Measurements from ENCODE around the gene KHDRBS1. TPM values are rescaled to one million over a fixed set of nuclear protein-coding genes. Genes with fewer than 3 reads are reported as not detected.

The KHDRBS1 gene, protein sequence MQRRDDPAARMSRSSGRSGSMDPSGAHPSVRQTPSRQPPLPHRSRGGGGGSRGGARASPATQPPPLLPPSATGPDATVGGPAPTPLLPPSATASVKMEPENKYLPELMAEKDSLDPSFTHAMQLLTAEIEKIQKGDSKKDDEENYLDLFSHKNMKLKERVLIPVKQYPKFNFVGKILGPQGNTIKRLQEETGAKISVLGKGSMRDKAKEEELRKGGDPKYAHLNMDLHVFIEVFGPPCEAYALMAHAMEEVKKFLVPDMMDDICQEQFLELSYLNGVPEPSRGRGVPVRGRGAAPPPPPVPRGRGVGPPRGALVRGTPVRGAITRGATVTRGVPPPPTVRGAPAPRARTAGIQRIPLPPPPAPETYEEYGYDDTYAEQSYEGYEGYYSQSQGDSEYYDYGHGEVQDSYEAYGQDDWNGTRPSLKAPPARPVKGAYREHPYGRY
- total RNA-seq, result 10 to 100 TPM; 71.8 to 90.5 (median 79.7) TPM

DNA sequence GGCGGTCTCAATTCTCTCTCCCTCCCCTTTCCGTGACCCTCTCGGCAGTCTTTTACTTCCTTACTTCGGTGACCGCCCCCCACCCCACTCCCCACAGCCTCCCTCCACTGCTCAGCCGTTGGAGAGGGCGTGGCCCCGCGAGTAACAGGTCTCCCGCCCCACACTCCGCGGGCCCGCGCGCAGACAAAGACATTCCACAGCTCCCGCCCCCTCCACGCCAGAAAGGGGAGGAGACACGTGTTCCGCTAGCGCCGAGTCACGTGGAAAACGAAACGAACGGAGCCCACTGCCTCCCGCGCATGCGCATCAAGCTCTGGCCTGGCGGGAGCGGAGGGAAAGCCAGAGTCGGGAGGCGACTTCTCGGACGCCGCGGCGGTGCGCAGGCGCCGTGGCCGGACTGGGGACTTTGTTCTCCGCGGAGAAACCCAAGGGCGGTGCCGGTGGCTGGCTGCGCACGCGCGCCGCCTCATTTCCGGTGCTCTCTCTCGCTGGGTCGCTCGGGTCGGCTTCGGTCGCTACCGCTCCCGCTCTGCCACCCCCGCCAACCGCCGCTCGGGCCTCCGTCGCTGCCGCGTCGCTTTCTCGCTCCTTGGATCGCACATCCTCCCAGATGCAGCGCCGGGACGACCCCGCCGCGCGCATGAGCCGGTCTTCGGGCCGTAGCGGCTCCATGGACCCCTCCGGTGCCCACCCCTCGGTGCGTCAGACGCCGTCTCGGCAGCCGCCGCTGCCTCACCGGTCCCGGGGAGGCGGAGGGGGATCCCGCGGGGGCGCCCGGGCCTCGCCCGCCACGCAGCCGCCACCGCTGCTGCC is at the start of gene KHDRBS1:
KHDRBS1 (plus strand) TSS at position 483 of the 813 bp plus-strand sequence; CDS start at position 611, 128 bp downstream.
- Histone ChIP-seq H3K4me3 (peak within 1 kb of the TSS; percentile 82 to 100 (median 93)), H3K9me3 (no peaks in the 10 kb centered on the region), H3K27ac (replicated peaks in 1 of 4) (peak within 1 kb of the TSS; percentile 99 to 100 (median 100)), H3K27me3 (no peaks in the 10 kb centered on the region), H3K36me3 (peaks cover 0 to 6% (median 0%) of the 10 kb centered on the region in 4 donors), H3K4me1 (peaks cover 25 to 47% (median 44%) of the 10 kb centered on the region in 4 donors)
- DNase-seq (ENCODE audit: extremely low spot score), result peak; percentile 100
- WGBS, result under 1% methylated on average over 67 of the region's 101 CpGs
- peak; percentile 94 for TF ChIP-seq POLR2A (IDR thresholded peaks at IDR 0.05; ENCODE audit: low read depth)
- TF ChIP-seq EP300 (IDR thresholded peaks at IDR 0.05), result no peak
- TF ChIP-seq, protein P1, sequence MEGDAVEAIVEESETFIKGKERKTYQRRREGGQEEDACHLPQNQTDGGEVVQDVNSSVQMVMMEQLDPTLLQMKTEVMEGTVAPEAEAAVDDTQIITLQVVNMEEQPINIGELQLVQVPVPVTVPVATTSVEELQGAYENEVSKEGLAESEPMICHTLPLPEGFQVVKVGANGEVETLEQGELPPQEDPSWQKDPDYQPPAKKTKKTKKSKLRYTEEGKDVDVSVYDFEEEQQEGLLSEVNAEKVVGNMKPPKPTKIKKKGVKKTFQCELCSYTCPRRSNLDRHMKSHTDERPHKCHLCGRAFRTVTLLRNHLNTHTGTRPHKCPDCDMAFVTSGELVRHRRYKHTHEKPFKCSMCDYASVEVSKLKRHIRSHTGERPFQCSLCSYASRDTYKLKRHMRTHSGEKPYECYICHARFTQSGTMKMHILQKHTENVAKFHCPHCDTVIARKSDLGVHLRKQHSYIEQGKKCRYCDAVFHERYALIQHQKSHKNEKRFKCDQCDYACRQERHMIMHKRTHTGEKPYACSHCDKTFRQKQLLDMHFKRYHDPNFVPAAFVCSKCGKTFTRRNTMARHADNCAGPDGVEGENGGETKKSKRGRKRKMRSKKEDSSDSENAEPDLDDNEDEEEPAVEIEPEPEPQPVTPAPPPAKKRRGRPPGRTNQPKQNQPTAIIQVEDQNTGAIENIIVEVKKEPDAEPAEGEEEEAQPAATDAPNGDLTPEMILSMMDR (IDR thresholded peaks at IDR 0.05), result peak in 1 of 3 experiments; percentile 22
- peak; percentile 99 for TF ChIP-seq POLR2AphosphoS5 (IDR thresholded peaks at IDR 0.05)
- intact Hi-C loops (cut with DNase I), result loop anchor here (10.0 kb wide), 1 partner anchor 79 kb away; the partner anchor contains the start of gene PTP4A2

GRCh38 chr1:31970873-31971272 is 42.8 kb upstream of the KHDRBS1 start:
- H3K27ac ChIP-seq (replicated peaks in 1 of 4), result no peak overlapping the region
- 86% methylated on average over 3 of the region's 3 CpGs for WGBS
- H3K27me3 ChIP-seq, result no peaks in the 10 kb centered on the region
- intact Hi-C loops (cut with DNase I), result no loop called here
- DNase-seq (ENCODE audit: extremely low spot score), result no peak
- no peaks in the 10 kb centered on the region for H3K36me3 ChIP-seq
- no peaks in the 10 kb centered on the region for H3K9me3 ChIP-seq
- H3K4me3 ChIP-seq, result no peak overlapping the region
- no peak for TF ChIP-seq EP300 (IDR thresholded peaks at IDR 0.05)
- TF ChIP-seq POLR2AphosphoS5 (IDR thresholded peaks at IDR 0.05), result no peak
- TF ChIP-seq, protein P1 (IDR thresholded peaks at IDR 0.05), result no peak
- no peak for TF ChIP-seq POLR2A (IDR thresholded peaks at IDR 0.05; ENCODE audit: low read depth)
- no peaks in the 10 kb centered on the region for H3K4me1 ChIP-seq

- H3K27ac ChIP-seq (replicated peaks in 1 of 4), result no peak overlapping the region
- no peak overlapping the region for H3K4me3 ChIP-seq
- H3K27me3 ChIP-seq, result no peaks in the 10 kb centered on the region
- intact Hi-C loops (cut with DNase I), result no loop called here
- TF ChIP-seq, protein P1 (IDR thresholded peaks at IDR 0.05), result no peak
- TF ChIP-seq POLR2A (IDR thresholded peaks at IDR 0.05; ENCODE audit: low read depth) (no peak), POLR2AphosphoS5 (IDR thresholded peaks at IDR 0.05) (no peak), EP300 (IDR thresholded peaks at IDR 0.05) (no peak)
- H3K9me3 ChIP-seq, result no peaks in the 10 kb centered on the region
- H3K4me1 ChIP-seq, result peaks cover 4 to 17% (median 12%) of the 10 kb centered on the region in 4 donors
- no peak for DNase-seq (ENCODE audit: extremely low spot score)
- no peaks in the 10 kb centered on the region for H3K36me3 ChIP-seq
- WGBS, result 93% methylated on average over 1 of the region's 1 CpG
Measured at GRCh38 chr1:31976401-31976800, 37.3 kb upstream of the KHDRBS1 start.

GRCh38 chr1:31977385-31978131 is 36.1 kb upstream of the KHDRBS1 start:
- DNase-seq (ENCODE audit: extremely low spot score), result no peak
- Histone ChIP-seq H3K4me1 (peaks cover 4 to 17% (median 12%) of the 10 kb centered on the region in 4 donors), H3K9me3 (no peaks in the 10 kb centered on the region), H3K36me3 (no peaks in the 10 kb centered on the region), H3K4me3 (no peak overlapping the region), H3K27ac (replicated peaks in 1 of 4) (peak overlapping the region in 2 of 4 donors; percentile 5 to 46), H3K27me3 (no peaks in the 10 kb centered on the region)
- WGBS, result 40% methylated on average over 6 of the region's 6 CpGs
- TF ChIP-seq EP300 (IDR thresholded peaks at IDR 0.05), result no peak
- TF ChIP-seq POLR2AphosphoS5 (IDR thresholded peaks at IDR 0.05), result peak in 1 of 2 donors; percentile 33
- TF ChIP-seq, protein P1 (IDR thresholded peaks at IDR 0.05), result peak; percentile 25 to 42 (median 38)
- TF ChIP-seq POLR2A (IDR thresholded peaks at IDR 0.05; ENCODE audit: low read depth), result no peak
- intact Hi-C loops (cut with DNase I), result no loop called here
